ENCODE data around the gene PDIA5.

Gene PDIA5

GRCh38 chr3:123042413-123042812, 24.4 kb upstream of the PDIA5 start:
- TF ChIP-seq CTCF (IDR thresholded peaks at IDR 0.05; ENCODE audit: low read depth, low read length), result no peak

GRCh38 chr3:123044981-123045763, 21.7 kb upstream of the PDIA5 start:
- TF ChIP-seq CTCF (IDR thresholded peaks at IDR 0.05; ENCODE audit: low read depth, low read length), result no peak
- no peak overlapping the region for H3K4me3 ChIP-seq (ENCODE audit: low read depth, low read length)

More at GRCh38 chr3:123042413-123042812, 24.4 kb upstream of the PDIA5 start:
- H3K4me3 ChIP-seq (ENCODE audit: low read depth, low read length), result no peak overlapping the region

GRCh38 chr3:123046262-123047061, 20.4 kb upstream of the PDIA5 start:
- H3K4me3 ChIP-seq (ENCODE audit: low read depth, low read length), result no peak overlapping the region
- no peak for TF ChIP-seq CTCF (IDR thresholded peaks at IDR 0.05; ENCODE audit: low read depth, low read length)

GRCh38 chr3:123047062-123047319, 19.8 kb upstream of the PDIA5 start:
- no peak for TF ChIP-seq CTCF (IDR thresholded peaks at IDR 0.05; ENCODE audit: low read depth, low read length)
- no peak overlapping the region for H3K4me3 ChIP-seq (ENCODE audit: low read depth, low read length)

- no peak overlapping the region for H3K4me3 ChIP-seq (ENCODE audit: low read depth, low read length)
- no peak for TF ChIP-seq CTCF (IDR thresholded peaks at IDR 0.05; ENCODE audit: low read depth, low read length)
Measured at GRCh38 chr3:123048480-123049237, 18.2 kb upstream of the PDIA5 start.

GRCh38 chr3:123050666-123051065, 16.2 kb upstream of the PDIA5 start:
- no peak overlapping the region for H3K4me3 ChIP-seq (ENCODE audit: low read depth, low read length)
- no peak for TF ChIP-seq CTCF (IDR thresholded peaks at IDR 0.05; ENCODE audit: low read depth, low read length)
